IMR-90 (cell line): ENCODE data around the gene C1QTNF9B. TPM values are rescaled to one million over a fixed set of nuclear protein-coding genes. Genes with fewer than 3 reads are reported as not detected.
A peak's percentile ranks its signal among the peaks of the same experiment; 100 is the strongest.
"Not testable (repeated sequence)": the region's sequence is repeated elsewhere in the genome, so short reads cannot be mapped to it uniquely, and the experiment has no call there.

ENCODE experiments used
- ATAC-seq: fragments of 200-7000 bp; cut with Tn5 transposase; 2 replicates; pipeline ENCODE4 v1.9.1; 2020; ENCODE audit warnings: low read depth, mild to moderate bottlenecking, moderate library complexity
- BruUV-seq: library from RNA; stranded (reverse); fragments of 400-500 nt; replicated peaks from 2 replicates; lab custom pipeline; 2021; lab: Mats Ljungman, UMichigan
- CTCF ChIA-PET: fragments of 300-600 bp; formaldehyde crosslinking; extraction: SDS; loops from one replicate; lab custom pipeline; 2021; ENCODE audit warnings: antibody characterized with exemption; lab: Yijun Ruan, JAX
- POLR2A ChIA-PET: fragments of 300-600 bp; sonication (Branson Sonifier 250); formaldehyde crosslinking; loops from one replicate; lab custom pipeline; 2022; ENCODE audit warnings: antibody characterized with exemption; ENCODE audit not compliant: unreplicated experiment; lab: Charles Lee
- DNase-seq: peaks from one replicate; pipeline ENCODE4 v3.0.0; 2013
- H2AFZ ChIP-seq: replicated peaks from 2 replicates; pipeline ENCODE3; 2013; ENCODE audit warnings: low read length, mild to moderate bottlenecking; ENCODE audit not compliant: poor library complexity
- H2AK5ac ChIP-seq: 2 replicates; pipeline ENCODE4 v1.6.1; 2013; ENCODE audit warnings: low read depth, low read length, inconsistent platforms
- H2AK9ac ChIP-seq: replicated peaks from 2 replicates; pipeline ENCODE3; 2013; ENCODE audit warnings: mild to moderate bottlenecking, low read depth, low read length, moderate library complexity; ENCODE audit not compliant: poor library complexity
- H2BK120ac ChIP-seq: 2 replicates; pipeline ENCODE4 v1.6.1; 2013; ENCODE audit warnings: low read depth, low read length, inconsistent platforms
- H2BK15ac ChIP-seq: 3 replicates; pipeline ENCODE4 v1.6.1; 2013; ENCODE audit warnings: low read depth, low read length, inconsistent platforms
- H2BK20ac ChIP-seq: 2 replicates; pipeline ENCODE4 v1.6.1; 2013; ENCODE audit warnings: low read depth, mild to moderate bottlenecking, inconsistent platforms, low read length, moderate library complexity
- H2BK5ac ChIP-seq: 2 replicates; pipeline ENCODE4 v1.6.1; 2013; ENCODE audit warnings: mild to moderate bottlenecking, low read depth, low read length, inconsistent platforms; ENCODE audit not compliant: poor library complexity, severe bottlenecking
- H3K14ac ChIP-seq: replicated peaks from 2 replicates; pipeline ENCODE4 v1.6.1; 2013; ENCODE audit warnings: low read depth, low read length, inconsistent platforms
- H3K18ac ChIP-seq: 2 replicates; pipeline ENCODE4 v1.6.1; 2013; ENCODE audit warnings: low read depth, low read length, control low read depth
- H3K23ac ChIP-seq: 2 replicates; pipeline ENCODE4 v1.6.1; 2013; ENCODE audit warnings: low read depth, low read length, inconsistent platforms
- H3K27ac ChIP-seq: 2 replicates; pipeline ENCODE4 v1.5.1; 2013; ENCODE audit warnings: mild to moderate bottlenecking, control low read depth, low read length; ENCODE audit not compliant: insufficient read depth
- H3K27me3 ChIP-seq: 2 replicates; pipeline ENCODE4 v1.6.1; 2013; ENCODE audit warnings: low read length; ENCODE audit not compliant: control insufficient read depth, insufficient read depth
- H3K36me3 ChIP-seq: 2 replicates; pipeline ENCODE4 v1.6.1; 2013; ENCODE audit warnings: low read length, mixed read lengths; ENCODE audit not compliant: control insufficient read depth, insufficient read depth
- H3K4ac ChIP-seq: 2 replicates; pipeline ENCODE4 v1.6.1; 2013; ENCODE audit warnings: low read depth, low read length, inconsistent platforms
- H3K4me1 ChIP-seq: 2 replicates; pipeline ENCODE4 v1.6.1; 2013; ENCODE audit warnings: low read length, mixed read lengths; ENCODE audit not compliant: control insufficient read depth, insufficient read depth
- H3K4me2 ChIP-seq: 2 replicates; pipeline ENCODE4 v1.6.1; 2013; ENCODE audit warnings: low read depth, mild to moderate bottlenecking, control low read depth, low read length, moderate library complexity
- H3K4me3 ChIP-seq: 2 replicates; pipeline ENCODE4 v1.5.1; 2013; ENCODE audit warnings: low read depth, mild to moderate bottlenecking, control low read depth, low read length, moderate library complexity; ENCODE audit not compliant: insufficient read depth
- H3K56ac ChIP-seq: 2 replicates; pipeline ENCODE4 v1.6.1; 2013; ENCODE audit warnings: low read length, inconsistent platforms; ENCODE audit not compliant: insufficient read depth; ENCODE audit errors: extremely low read depth
- H3K79me1 ChIP-seq, 2 experiments: 2 replicates each; pipeline ENCODE4 v1.6.1; 2013; ENCODE audit warnings: low read length in 2 of 2, inconsistent platforms in 1 of 2, low read depth in 1 of 2
- H3K9ac ChIP-seq: 2 replicates; pipeline ENCODE4 v1.6.1; 2013; ENCODE audit warnings: low read depth, low read length, control low read depth
- H3K9me1 ChIP-seq: 2 replicates; pipeline ENCODE4 v1.6.1; 2013; ENCODE audit warnings: low read length, inconsistent platforms; ENCODE audit not compliant: insufficient read depth
- H3K9me3 ChIP-seq: 2 replicates; pipeline ENCODE4 v1.6.1; 2013; ENCODE audit warnings: low read length; ENCODE audit not compliant: control insufficient read depth, insufficient read depth
- H4K20me1 ChIP-seq: 2 replicates; pipeline ENCODE4 v1.6.1; 2013; ENCODE audit warnings: low read length, inconsistent platforms; ENCODE audit not compliant: insufficient read depth
- H4K5ac ChIP-seq: 2 replicates; pipeline ENCODE4 v1.6.1; 2013; ENCODE audit warnings: mild to moderate bottlenecking, low read depth, low read length, control low read depth
- H4K8ac ChIP-seq, 2 experiments: 2 replicates each; pipeline ENCODE4 v1.6.1; 2013; ENCODE audit warnings: low read depth in 2 of 2, low read length in 2 of 2, control low read depth in 1 of 2, inconsistent platforms in 1 of 2
- H4K91ac ChIP-seq: 2 replicates; pipeline ENCODE4 v1.6.1; 2013; ENCODE audit warnings: low read depth, low read length, inconsistent platforms; ENCODE audit not compliant: insufficient read depth
- WGBS, 2 experiments: methylation state at CpG; one replicate each; pipeline versions ENCODE4 v1.1.5 to v1.1.7; 2013; ENCODE audit warnings: missing lambda C conversion rate in 2 of 2; ENCODE audit not compliant: insufficient read length in 1 of 2; ENCODE audit errors: extremely low coverage in 2 of 2; 5-methylcytosine and 5-hydroxymethylcytosine counted together
- dilution Hi-C: fragments of 300-500 bp; cut with HindIII; formaldehyde crosslinking; loops from one replicate; pipeline ENCODE4 v1.14.3; 2018; ENCODE audit warnings: low sequenced_read_pairs; ENCODE audit not compliant: unreplicated experiment
- in situ Hi-C: fragments of 300-500 bp; cut with MboI; formaldehyde crosslinking; loops from 3 replicates; pipeline ENCODE4 v1.14.3; 2019; ENCODE audit warnings: low sequenced_read_pairs, inconsistent platforms, mixed read lengths
- intact Hi-C: fragments of 100-400 bp; cut with micrococcal nuclease; formaldehyde crosslinking; loops from 2 replicates; pipeline ENCODE4 v1.10.0; 2022
- polyA plus RNA-seq, 3 experiments: library from polyadenylated mRNA; depleted of rRNA; stranded (reverse); fragments of >200 nt; gene quantifications; 2 replicates each; pipeline ENCODE4 v1.2.3, GENCODE V29; 2012; ENCODE audit warnings: low replicate concordance in 1 of 3
- total RNA-seq: library from RNA; depleted of rRNA; stranded (reverse); fragments of >200 nt; gene quantifications from 2 replicates; pipeline ENCODE4 v1.2.3, GENCODE V29; 2012

Gene C1QTNF9B
- total and polyA plus RNA-seq, 2 of the 4 experiments (the other 2 are of a cell fraction): 0.72 to 1.1 TPM

DNA sequence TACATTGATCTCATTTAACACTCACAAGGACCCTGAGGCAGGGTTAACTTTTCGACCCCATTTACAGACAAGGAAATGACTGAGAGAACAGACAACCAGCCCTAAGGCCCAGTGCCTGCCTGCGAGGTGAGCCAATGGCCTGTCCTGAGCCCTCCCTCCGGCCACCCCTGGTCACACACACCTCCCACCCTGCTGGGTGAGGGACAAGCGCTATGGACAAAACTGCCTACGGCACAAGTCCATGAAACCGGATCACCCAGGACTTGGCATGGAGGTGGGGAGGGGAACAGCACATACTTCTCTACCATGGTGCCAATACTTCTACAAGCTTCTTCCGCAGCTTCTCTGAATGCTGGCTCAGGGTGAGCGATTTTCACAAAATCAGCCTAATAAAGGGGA lies 15.9 kb downstream of the C1QTNF9B start:
- H3K18ac ChIP-seq, POLR2A ChIA-PET, dilution Hi-C loops, H2BK15ac ChIP-seq, intact Hi-C loops, H2AK9ac ChIP-seq, H3K56ac ChIP-seq, H3K4me1 ChIP-seq, H2AFZ ChIP-seq, H3K27ac ChIP-seq, H3K27me3 ChIP-seq, DNase-seq, H3K23ac ChIP-seq, ATAC-seq, H4K20me1 ChIP-seq, H3K9me3 ChIP-seq, H3K4me3 ChIP-seq, H2AK5ac ChIP-seq, H3K4me2 ChIP-seq, H4K5ac ChIP-seq, H2BK120ac ChIP-seq, H4K8ac ChIP-seq, H2BK20ac ChIP-seq, H2BK5ac ChIP-seq, H4K91ac ChIP-seq, H3K14ac ChIP-seq, H3K9ac ChIP-seq, H3K9me1 ChIP-seq, BruUV-seq: not testable (repeated sequence)
- Histone ChIP-seq H3K4ac (0 out of 2 replicates have a peak overlapping the region, but pooled peaks have one; percentile 43), H3K79me1 (peaks cover 0 to 11% of the 10 kb centered on the region in 2 experiments; a peak in 3 of 4 replicates), H3K36me3 (peaks cover 18% of the 10 kb centered on the region)
- CTCF ChIA-PET: interaction anchor here (0.6 kb wide), 1 partner anchor 75 kb away, joined by 6 read pairs; no protein-coding TSS in a partner anchor
- no CpG with 5 or more reads among the region's 8 CpGs for WGBS, 2 experiments
- in situ Hi-C loops: loop anchor here (25.0 kb wide), 1 partner anchor 519 kb away; no protein-coding TSS in a partner anchor

DNA sequence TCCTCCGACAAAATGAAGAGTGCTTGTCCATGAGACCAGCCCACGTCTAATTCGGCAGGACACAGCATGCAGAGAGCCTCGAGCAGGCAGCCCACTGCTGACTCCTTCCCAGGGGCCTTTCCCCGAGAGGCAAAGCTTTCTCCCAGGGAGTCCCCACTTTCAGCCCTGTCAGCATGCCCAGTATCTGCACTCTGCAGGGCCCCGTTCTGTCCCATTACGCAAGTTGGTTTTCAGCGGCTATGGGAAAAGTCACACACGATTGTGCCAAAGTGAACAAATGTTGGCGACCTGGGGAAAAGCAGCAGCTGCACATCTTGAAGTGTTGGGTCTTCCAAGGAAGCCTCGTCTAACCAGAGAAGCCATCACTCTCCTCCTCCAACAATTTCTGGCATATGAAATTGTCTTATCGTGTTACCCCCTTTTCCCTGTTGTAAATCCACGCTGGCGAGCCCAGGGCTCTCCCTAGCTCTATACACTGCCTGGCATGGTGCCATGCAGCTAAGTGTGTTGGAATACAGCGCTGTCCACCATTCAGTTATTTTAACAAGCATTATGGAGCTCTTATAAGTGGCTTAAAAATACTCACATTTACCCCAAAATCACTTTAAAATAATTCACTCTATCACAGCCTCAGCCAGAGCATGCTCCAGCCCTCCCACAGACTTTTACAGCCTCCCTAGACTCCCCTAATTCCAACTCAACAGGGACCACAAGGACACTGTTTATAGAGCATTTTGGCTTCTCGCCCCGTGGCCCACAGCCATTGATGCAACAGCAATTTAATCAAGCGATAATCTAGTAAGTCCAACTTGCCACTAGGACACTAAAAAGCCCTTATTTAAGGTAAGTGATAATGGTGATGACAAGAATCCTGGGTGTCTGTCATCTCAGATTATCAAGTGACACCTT lies 16.6 kb downstream of the C1QTNF9B start:
- H3K36me3 ChIP-seq: peaks cover 16% of the 10 kb centered on the region
- H4K20me1 ChIP-seq, H4K91ac ChIP-seq, intact Hi-C loops, CTCF ChIA-PET, H3K56ac ChIP-seq, H3K9ac ChIP-seq, BruUV-seq, H2AK9ac ChIP-seq, H3K9me3 ChIP-seq, POLR2A ChIA-PET, dilution Hi-C loops, H4K5ac ChIP-seq, H3K14ac ChIP-seq, H2BK120ac ChIP-seq, H3K23ac ChIP-seq, H2BK15ac ChIP-seq, H3K4ac ChIP-seq, H4K8ac ChIP-seq, H3K4me1 ChIP-seq, H3K9me1 ChIP-seq, H3K79me1 ChIP-seq, H2AFZ ChIP-seq, H2AK5ac ChIP-seq, ATAC-seq, H3K18ac ChIP-seq, H3K4me2 ChIP-seq, H2BK20ac ChIP-seq, H3K4me3 ChIP-seq, DNase-seq, H3K27ac ChIP-seq, H2BK5ac ChIP-seq, H3K27me3 ChIP-seq: not testable (repeated sequence)
- in situ Hi-C loops: loop anchor here (25.0 kb wide), 1 partner anchor 518 kb away; no protein-coding TSS in a partner anchor
- WGBS, 2 experiments: 80% methylated on average over 1 of the region's 18 CpGs; no CpG with 5 or more reads in 1 of the 2 experiments
